Epithelial cell of proximal tubule (primary cell): ENCODE data around the gene SMAD1. TPM values are rescaled to one million over a fixed set of nuclear protein-coding genes. Genes with fewer than 3 reads are reported as not detected.
A peak's percentile ranks its signal among the peaks of the same experiment; 100 is the strongest.

Source experiments
- DNase-seq: peaks from one replicate; pipeline ENCODE4 v3.0.0-alpha.2; 2011; ENCODE audit warnings: low read depth
- H3K4me3 ChIP-seq: 2 replicates; pipeline ENCODE4 v1.5.1; 2011; ENCODE audit warnings: low read depth, mild to moderate bottlenecking, low read length
- total RNA-seq: library from RNA; depleted of rRNA; stranded (reverse); fragments of >200 nt; gene quantifications from 2 replicates; pipeline ENCODE4 v1.2.3, GENCODE V29; 2015
- TF ChIP-seq, protein P1 (sequence below): conservative IDR thresholded peaks from 2 replicates; pipeline ENCODE4 v1.5.1; 2012; ENCODE audit warnings: low read depth, mild to moderate bottlenecking, low read length

The SMAD1 gene
- total RNA-seq, 1 donor from 2014 or later, result 23.4 TPM

DNA sequence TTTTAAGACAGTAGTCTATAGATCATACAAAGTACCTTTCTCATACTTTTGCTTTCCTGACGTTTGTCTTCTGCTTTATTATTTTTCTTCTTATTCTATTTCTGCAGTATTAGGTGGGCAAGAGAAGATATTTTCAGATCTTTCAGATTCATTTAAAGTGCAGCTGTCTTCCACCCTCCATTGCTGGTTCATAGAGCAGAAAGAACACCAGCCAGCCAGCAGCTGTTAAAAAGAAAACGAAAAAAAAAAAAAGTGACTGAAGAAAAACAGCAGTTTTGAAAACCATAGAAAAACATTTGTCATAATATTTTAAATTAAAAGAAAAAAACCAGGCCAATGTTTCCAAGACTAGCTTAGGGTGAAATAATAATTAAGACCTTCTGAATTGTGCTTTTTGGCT lies 42.9 kb downstream of the SMAD1 start:
- TF ChIP-seq, protein P1, sequence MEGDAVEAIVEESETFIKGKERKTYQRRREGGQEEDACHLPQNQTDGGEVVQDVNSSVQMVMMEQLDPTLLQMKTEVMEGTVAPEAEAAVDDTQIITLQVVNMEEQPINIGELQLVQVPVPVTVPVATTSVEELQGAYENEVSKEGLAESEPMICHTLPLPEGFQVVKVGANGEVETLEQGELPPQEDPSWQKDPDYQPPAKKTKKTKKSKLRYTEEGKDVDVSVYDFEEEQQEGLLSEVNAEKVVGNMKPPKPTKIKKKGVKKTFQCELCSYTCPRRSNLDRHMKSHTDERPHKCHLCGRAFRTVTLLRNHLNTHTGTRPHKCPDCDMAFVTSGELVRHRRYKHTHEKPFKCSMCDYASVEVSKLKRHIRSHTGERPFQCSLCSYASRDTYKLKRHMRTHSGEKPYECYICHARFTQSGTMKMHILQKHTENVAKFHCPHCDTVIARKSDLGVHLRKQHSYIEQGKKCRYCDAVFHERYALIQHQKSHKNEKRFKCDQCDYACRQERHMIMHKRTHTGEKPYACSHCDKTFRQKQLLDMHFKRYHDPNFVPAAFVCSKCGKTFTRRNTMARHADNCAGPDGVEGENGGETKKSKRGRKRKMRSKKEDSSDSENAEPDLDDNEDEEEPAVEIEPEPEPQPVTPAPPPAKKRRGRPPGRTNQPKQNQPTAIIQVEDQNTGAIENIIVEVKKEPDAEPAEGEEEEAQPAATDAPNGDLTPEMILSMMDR, result no peak
- no peak overlapping the region for H3K4me3 ChIP-seq
- no peak for DNase-seq

DNA sequence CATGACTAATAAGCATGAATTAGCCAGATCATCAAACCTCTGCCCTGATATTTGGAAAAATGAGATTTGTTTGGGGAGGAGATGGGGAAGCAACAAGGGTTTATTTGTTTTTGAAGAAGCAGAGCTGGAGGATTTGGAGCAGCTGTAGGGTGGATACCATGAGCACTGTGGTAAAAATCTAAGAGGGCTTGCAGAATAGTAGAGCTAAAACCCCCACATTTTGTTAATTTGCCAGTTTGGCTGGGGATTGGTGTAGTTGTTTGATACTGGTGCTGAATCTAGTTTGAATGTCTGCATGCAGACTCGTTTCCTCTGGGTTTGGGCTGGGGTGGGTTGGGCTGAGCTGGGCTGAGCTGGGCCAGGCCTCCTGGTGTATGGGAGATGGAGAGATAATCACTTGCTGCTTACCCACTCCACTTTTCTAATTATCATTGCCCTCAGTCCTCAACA lies 43.7 kb downstream of the SMAD1 start:
- H3K4me3 ChIP-seq, result no peak overlapping the region
- no peak for DNase-seq
- TF ChIP-seq, protein P1, result no peak

DNA sequence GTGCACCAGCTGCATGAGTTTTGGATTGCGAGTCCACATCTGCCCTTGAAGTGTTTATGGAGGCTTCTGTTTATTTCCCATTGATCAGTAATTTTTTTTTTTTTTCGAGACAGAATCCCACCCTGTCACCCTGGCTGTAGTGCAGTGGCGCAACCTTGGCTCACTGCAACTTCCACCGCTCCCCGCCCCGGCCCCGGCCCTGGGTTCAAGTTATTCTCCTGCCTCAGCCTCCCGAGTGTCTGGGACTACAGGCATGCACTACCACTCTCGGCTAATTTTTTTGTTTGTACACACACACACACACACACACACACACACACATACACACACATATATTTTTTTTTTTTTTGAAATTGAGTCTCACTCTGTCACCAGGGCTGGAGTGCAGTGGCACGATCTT lies 46.1 kb downstream of the SMAD1 start:
- H3K4me3 ChIP-seq, result no peak overlapping the region
- no peak for DNase-seq
- TF ChIP-seq, protein P1, result no peak

DNA sequence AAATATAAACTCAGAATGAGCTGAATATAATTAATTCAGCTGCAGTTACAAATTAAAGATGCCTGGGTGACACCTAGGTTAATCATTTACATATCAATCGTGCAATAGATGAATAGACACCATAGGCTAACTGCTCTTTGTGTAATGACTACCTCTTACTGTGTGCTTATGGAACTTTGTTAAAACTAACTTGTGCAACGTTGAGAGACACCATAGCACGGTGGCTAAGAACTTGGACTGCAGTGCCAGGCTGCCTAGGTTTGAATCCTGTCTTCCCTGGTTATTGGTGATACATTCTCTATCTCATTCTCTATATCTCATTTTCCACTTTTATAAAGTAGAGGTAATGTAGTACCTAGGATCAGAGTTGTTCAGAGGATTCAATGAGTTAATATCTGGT lies 46.9 kb downstream of the SMAD1 start:
- no peak overlapping the region for H3K4me3 ChIP-seq
- peak; percentile 72 for DNase-seq
- TF ChIP-seq, protein P1, result no peak

DNA sequence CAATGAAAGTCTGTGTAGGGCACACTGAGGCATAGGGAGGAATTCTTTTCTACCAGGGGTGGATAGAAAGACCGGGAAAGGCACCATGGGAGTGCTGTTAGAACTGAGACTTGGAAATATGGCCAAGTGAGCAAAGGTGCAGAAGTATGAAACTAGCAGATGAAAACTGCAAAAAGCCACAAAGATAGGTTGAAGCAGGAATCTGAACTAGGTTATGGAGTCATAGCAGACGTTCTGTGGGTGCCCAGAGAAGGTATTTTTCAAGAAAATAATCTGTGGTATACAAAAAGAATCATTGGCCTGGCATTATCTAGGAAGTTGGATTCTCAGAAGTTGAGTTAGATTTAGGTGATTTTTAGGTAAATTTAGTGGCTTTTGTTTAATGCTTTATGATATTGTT lies 48.5 kb downstream of the SMAD1 start:
- H3K4me3 ChIP-seq, result no peak overlapping the region
- TF ChIP-seq, protein P1, result no peak
- no peak for DNase-seq

DNA sequence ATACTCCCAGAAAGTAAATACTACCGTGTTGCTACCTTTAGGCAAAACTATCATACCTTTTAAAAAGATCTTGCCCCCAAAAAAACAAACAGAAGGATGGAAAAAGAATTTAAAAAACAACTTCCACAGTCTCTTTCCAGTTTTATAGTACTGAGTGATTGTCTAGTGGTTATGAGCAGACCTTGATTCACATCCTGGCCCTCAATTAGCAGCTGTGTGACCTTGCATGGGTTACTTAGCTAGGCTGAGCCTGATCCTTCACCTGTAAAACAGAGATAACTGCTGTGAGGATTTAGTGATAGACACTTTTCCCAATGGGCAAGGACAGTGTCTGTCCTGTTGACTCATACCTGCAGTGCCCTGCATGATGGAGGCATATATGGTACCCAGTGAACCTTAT lies 49.0 kb downstream of the SMAD1 start:
- TF ChIP-seq, protein P1, result no peak
- H3K4me3 ChIP-seq, result no peak overlapping the region
- DNase-seq, result no peak

DNA sequence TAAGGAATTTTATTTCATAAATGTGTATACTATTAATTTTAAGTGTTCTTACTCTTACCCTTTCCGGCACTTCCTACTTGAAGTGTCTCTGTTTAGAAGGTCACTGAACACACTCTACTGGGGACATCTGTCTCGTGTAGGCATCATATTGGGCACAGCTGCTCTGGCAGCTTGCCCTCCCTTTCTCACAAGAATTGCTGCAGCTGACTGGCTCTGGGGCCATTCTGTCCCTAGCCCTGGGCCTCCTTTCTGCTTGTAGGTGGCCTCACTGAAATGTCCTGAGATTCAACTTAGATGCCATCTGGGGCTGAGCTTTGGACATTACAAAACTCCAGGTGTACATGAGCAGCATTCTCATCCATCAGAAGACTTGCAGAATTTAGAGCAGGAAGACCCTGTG lies 49.6 kb downstream of the SMAD1 start:
- H3K4me3 ChIP-seq, result no peak overlapping the region
- DNase-seq, result no peak
- TF ChIP-seq, protein P1, result no peak
